Measurements from ENCODE around the gene CDH26.

Gene CDH26

DNA sequence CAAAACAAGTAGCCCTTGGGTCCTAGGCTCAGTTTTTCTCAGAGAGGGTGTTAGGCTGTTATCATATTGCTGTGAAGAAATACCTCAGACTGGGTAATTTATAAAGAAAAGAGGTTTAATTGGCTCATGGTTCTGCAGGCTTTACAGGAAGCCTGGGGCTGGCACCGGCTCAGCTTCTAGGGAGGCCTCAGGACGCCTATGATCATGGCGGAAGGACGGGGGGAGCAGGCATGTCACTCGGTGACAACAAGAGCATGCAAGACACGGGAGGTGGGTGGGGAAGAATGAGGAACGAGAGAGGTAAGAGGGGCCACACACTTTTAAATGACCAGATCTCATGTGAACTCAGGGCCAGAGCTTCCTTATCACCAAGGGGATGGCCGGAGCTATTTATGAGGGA lies 26.9 kb downstream of the CDH26 start:
- TF ChIP-seq POLR2AphosphoS5 (IDR thresholded peaks at IDR 0.05; ENCODE audit: borderline replicate concordance, low read depth, low read length) (no peak), EZH2 (IDR thresholded peaks at IDR 0.05) (no peak), FOXP2 (optimal IDR thresholded peaks at IDR 0.05; ENCODE audit: control extremely low read depth, extremely low read length, insufficient read depth) (no peak)
- Histone ChIP-seq H3K27ac (no peak overlapping the region), H3K9me3 (ENCODE audit: low read depth, low read length) (no peaks in the 10 kb centered on the region; the same call in 1 of the 2 replicates), H3K9ac (ENCODE audit: insufficient read length) (no peak overlapping the region), H3K4me3 (no peak overlapping the region), H3K36me3 (ENCODE audit: insufficient read depth, low read length) (no peaks in the 10 kb centered on the region)
- DNase-seq (ENCODE audit: low read depth, low spot score) = no peak

DNA sequence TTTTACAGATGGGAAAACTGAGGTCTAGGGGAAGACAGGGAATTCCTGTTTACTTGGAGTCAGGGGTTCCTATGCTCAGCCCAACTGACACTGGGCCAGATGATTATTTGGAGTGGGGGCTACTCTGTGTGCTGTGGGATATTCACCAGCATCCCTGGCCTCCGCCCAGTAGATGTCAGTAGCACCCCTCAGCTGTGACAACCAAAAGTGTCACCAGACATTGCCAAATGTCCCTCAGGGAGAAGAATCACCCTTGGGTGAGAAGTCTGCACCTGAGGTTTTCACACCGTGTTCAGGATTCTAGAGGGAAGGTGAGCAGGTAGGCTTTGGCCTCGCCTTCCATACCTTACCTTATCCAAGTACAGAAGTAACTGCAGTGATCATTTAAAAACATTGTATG lies 27.6 kb downstream of the CDH26 start:
- no peak for DNase-seq (ENCODE audit: low read depth, low spot score)
- Histone ChIP-seq H3K9me3 (ENCODE audit: low read depth, low read length) (no peaks in the 10 kb centered on the region), H3K9ac (ENCODE audit: insufficient read length) (no peak overlapping the region), H3K27ac (no peak overlapping the region), H3K36me3 (ENCODE audit: insufficient read depth, low read length) (no peaks in the 10 kb centered on the region), H3K4me3 (no peak overlapping the region)
- TF ChIP-seq EZH2 (IDR thresholded peaks at IDR 0.05) = no peak
- TF ChIP-seq POLR2AphosphoS5 (IDR thresholded peaks at IDR 0.05; ENCODE audit: borderline replicate concordance, low read depth, low read length) = no peak
- no peak for TF ChIP-seq FOXP2 (optimal IDR thresholded peaks at IDR 0.05; ENCODE audit: control extremely low read depth, extremely low read length, insufficient read depth)

DNA sequence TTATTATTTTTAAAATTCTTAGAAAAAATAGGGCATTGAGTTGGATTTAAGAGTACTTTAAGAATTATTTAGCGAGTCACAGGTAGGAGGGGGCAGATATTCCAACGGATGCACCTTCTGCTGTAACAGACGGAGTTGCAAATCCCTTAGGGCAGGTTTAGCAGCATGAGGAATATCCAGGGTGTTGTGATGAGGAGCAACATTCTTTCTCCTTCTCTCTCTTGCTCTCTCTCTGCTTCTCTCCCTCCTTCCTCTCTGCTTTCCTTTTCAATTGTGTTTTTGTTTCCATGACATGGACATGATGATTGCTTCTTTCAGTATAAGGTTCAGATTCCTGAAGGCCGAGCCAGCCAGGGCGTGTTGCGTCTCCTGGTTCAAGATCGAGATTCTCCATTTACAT lies 28.9 kb downstream of the CDH26 start:
- TF ChIP-seq EZH2 (IDR thresholded peaks at IDR 0.05) (no peak), POLR2AphosphoS5 (IDR thresholded peaks at IDR 0.05; ENCODE audit: borderline replicate concordance, low read depth, low read length) (no peak)
- Histone ChIP-seq H3K9ac (ENCODE audit: insufficient read length) (no peak overlapping the region), H3K9me3 (ENCODE audit: low read depth, low read length) (no peaks in the 10 kb centered on the region), H3K36me3 (ENCODE audit: insufficient read depth, low read length) (no peaks in the 10 kb centered on the region), H3K27ac (no peak overlapping the region), H3K4me3 (no peak overlapping the region)
- no peak for DNase-seq (ENCODE audit: low read depth, low spot score)

DNA sequence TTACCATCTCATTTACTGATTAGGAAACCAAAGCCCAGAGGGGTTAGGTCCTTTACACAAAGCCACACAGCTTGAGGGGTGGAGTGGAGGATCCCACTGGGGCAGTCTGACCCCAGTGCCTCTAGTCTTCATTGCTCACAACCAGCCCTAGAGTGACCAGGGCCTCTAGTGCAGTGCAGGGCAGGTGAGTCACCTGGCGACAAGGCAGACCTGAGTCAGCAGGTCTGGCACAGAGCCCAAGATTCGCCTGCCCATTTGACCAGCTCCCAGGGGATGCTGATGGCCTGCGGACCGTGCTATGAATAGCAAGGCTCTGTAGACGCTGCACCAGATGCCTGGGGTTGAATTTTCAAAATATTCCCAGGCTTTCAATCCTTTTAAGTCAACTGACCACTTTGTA lies 29.9 kb downstream of the CDH26 start:
- no peak for TF ChIP-seq EZH2 (IDR thresholded peaks at IDR 0.05)
- no peak for TF ChIP-seq FOXP2 (optimal IDR thresholded peaks at IDR 0.05; ENCODE audit: control extremely low read depth, extremely low read length, insufficient read depth)
- H3K9ac ChIP-seq (ENCODE audit: insufficient read length) = no peak overlapping the region
- no peaks in the 10 kb centered on the region for H3K9me3 ChIP-seq (ENCODE audit: low read depth, low read length)
- no peak overlapping the region for H3K27ac ChIP-seq
- H3K36me3 ChIP-seq (ENCODE audit: insufficient read depth, low read length) = no peaks in the 10 kb centered on the region
- H3K4me3 ChIP-seq = no peak overlapping the region
- DNase-seq (ENCODE audit: low read depth, low spot score) = no peak

DNA sequence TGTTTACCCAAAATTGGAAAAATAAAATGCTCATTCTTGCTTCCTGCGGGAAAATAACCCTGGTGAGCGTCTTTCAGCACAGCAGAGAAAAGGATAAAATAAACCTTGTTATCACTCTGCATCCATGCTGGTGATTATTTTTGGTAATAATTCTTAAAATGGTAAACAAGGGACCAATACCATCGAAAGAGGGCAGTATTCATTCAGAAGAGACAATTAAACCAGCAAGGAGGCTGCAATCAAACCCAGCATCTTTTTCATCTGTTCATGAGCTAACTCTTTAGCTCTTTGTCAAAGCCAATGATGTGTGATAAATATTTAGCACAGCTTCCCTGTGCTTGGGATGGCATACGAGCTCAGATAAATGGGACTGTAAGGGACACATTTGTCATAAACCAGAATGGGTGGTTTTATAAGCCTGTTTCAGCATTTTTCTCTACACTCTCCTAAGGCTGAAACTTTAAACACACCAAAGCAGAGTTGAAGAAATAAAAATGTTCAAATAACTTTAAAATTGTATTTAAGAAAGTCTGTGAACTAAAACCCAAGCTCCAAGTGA lies 34.4 kb downstream of the CDH26 start:
- no peak overlapping the region for H3K27ac ChIP-seq
- TF ChIP-seq FOXP2 (optimal IDR thresholded peaks at IDR 0.05; ENCODE audit: control extremely low read depth, extremely low read length, insufficient read depth) = no peak
- no peak for TF ChIP-seq EZH2 (IDR thresholded peaks at IDR 0.05)
- no peak for TF ChIP-seq POLR2AphosphoS5 (IDR thresholded peaks at IDR 0.05; ENCODE audit: borderline replicate concordance, low read depth, low read length)
- DNase-seq (ENCODE audit: low read depth, low spot score) = no peak
- no peak overlapping the region for H3K9ac ChIP-seq (ENCODE audit: insufficient read length)
- H3K4me3 ChIP-seq = no peak overlapping the region
- no peaks in the 10 kb centered on the region for H3K36me3 ChIP-seq (ENCODE audit: insufficient read depth, low read length)
- H3K9me3 ChIP-seq (ENCODE audit: low read depth, low read length) = no peaks in the 10 kb centered on the region

DNA sequence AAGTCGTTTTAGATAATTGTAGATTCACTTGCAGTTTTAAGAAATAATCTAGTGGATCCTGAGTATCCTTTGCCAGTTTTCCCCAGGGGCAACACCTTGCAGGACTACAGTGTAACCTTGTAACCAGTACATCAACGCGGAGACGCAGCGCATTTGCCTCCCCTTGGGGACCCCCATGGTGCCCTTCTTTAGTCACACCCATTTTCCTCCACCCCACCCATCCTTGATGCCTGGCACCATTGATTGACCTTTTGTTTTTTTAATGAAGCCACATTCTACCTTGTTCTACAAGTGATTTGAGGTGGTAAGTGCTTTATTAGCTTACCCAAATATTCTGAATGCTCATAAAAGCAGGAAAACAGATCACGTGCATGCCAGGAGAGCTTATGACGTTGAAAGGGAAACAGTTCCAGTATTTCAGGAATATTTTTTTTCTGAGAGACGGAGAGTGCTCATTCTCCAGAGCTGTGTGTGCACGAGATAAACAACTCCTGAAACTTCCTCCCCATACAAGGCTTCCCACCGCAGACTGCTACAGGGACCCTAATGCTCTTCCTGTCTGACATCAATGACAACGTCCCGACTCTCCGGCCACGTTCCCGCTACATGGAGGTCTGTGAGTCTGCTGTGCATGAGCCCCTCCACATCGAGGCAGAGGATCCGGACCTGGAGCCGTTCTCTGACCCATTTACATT lies 35.7 kb downstream of the CDH26 start:
- DNase-seq (ENCODE audit: low read depth, low spot score) = no peak
- no peak overlapping the region for H3K27ac ChIP-seq
- no peak overlapping the region for H3K9ac ChIP-seq (ENCODE audit: insufficient read length)
- H3K36me3 ChIP-seq (ENCODE audit: insufficient read depth, low read length) = no peaks in the 10 kb centered on the region
- no peaks in the 10 kb centered on the region for H3K9me3 ChIP-seq (ENCODE audit: low read depth, low read length)
- TF ChIP-seq POLR2AphosphoS5 (IDR thresholded peaks at IDR 0.05; ENCODE audit: borderline replicate concordance, low read depth, low read length) = no peak
- TF ChIP-seq FOXP2 (optimal IDR thresholded peaks at IDR 0.05; ENCODE audit: control extremely low read depth, extremely low read length, insufficient read depth) = no peak
- no peak for TF ChIP-seq EZH2 (IDR thresholded peaks at IDR 0.05)
- H3K4me3 ChIP-seq = no peak overlapping the region

DNA sequence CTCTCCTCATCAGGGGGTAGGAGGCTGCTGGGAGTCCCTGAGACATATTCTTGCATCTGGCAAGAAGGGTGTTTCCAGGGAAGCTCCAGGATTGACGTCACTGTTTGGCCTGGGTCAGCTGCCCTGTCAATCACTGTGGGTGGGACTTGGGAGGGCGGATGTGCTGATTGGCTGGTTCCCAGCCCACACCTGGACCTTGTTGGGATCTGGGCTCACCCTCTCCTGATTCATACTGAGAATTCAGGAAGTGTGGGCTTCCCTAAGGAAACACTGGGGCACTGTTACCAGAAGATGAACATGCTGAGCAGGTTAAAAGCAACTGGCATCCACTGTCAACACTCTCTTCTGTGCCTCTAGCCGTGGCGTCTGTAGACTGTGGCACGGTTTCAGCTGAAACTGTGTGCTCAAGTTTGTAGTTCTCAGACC lies 36.5 kb downstream of the CDH26 start:
- Histone ChIP-seq H3K9ac (ENCODE audit: insufficient read length) (no peak overlapping the region), H3K27ac (no peak overlapping the region), H3K36me3 (ENCODE audit: insufficient read depth, low read length) (no peaks in the 10 kb centered on the region), H3K4me3 (no peak overlapping the region), H3K9me3 (ENCODE audit: low read depth, low read length) (no peaks in the 10 kb centered on the region)
- no peak for TF ChIP-seq EZH2 (IDR thresholded peaks at IDR 0.05)
- TF ChIP-seq POLR2AphosphoS5 (IDR thresholded peaks at IDR 0.05; ENCODE audit: borderline replicate concordance, low read depth, low read length) = no peak
- no peak for TF ChIP-seq FOXP2 (optimal IDR thresholded peaks at IDR 0.05; ENCODE audit: control extremely low read depth, extremely low read length, insufficient read depth)
- no peak for DNase-seq (ENCODE audit: low read depth, low spot score)

DNA sequence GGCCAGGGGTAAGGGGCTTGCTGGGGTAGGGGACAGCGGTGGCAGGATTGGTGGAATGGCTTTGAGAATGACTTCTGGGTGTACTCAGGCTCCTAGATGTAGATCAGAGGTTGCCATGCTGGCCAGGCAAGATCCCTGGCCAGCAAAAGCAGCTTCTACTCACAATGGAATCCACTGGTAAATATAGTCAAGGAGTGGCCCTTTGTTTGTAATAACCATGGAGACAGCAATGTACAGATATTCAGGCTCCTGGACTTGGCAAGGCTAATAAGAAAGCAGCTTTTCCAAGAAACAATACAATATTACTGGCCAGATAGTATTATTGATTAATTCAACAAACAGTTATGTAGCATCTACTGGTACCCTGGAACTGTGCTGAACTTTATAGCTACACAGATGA lies 37.9 kb downstream of the CDH26 start:
- TF ChIP-seq POLR2AphosphoS5 (IDR thresholded peaks at IDR 0.05; ENCODE audit: borderline replicate concordance, low read depth, low read length) = no peak
- no peak for TF ChIP-seq EZH2 (IDR thresholded peaks at IDR 0.05)
- no peak for TF ChIP-seq FOXP2 (optimal IDR thresholded peaks at IDR 0.05; ENCODE audit: control extremely low read depth, extremely low read length, insufficient read depth)
- no peak for DNase-seq (ENCODE audit: low read depth, low spot score)

DNA sequence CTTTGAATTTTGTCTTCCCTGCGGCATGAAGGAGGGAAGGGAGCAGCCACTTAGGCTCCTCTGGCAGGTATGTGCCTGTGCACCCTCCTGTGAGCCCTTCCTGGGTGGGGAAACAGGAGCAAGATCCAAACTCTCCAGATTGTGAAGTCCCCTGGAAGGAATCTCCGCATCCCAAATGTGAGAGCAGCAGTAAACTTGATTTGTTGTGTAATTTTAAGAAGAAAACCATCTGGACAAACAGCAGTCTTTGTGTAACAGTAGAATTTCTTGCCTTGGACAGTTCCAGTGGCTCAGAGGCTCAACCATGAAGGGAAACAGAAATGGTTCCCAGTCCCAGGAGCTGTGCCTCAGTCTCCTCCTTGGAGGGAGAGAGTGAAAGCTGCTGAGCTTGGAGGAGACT lies 39.7 kb downstream of the CDH26 start:
- Histone ChIP-seq H3K36me3 (ENCODE audit: insufficient read depth, low read length) (no peaks in the 10 kb centered on the region), H3K9me3 (ENCODE audit: low read depth, low read length) (no peaks in the 10 kb centered on the region), H3K4me3 (no peak overlapping the region), H3K9ac (ENCODE audit: insufficient read length) (no peak overlapping the region), H3K27ac (no peak overlapping the region)
- TF ChIP-seq EZH2 (IDR thresholded peaks at IDR 0.05) (no peak), POLR2AphosphoS5 (IDR thresholded peaks at IDR 0.05; ENCODE audit: borderline replicate concordance, low read depth, low read length) (no peak)
- no peak for DNase-seq (ENCODE audit: low read depth, low spot score)

More for the DNA sequence above, 37.9 kb downstream of the CDH26 start:
- H3K4me3 ChIP-seq = no peak overlapping the region
- H3K9me3 ChIP-seq (ENCODE audit: low read depth, low read length) = no peaks in the 10 kb centered on the region
- H3K9ac ChIP-seq (ENCODE audit: insufficient read length) = no peak overlapping the region
- H3K27ac ChIP-seq = no peak overlapping the region
- no peaks in the 10 kb centered on the region for H3K36me3 ChIP-seq (ENCODE audit: insufficient read depth, low read length)
